ENCODE results near the gene NMNAT2.

The NMNAT2 gene

GRCh38 chr1:183417772-183418491, at the start of gene NMNAT2:
TSS of gene NMNAT2 (minus strand) at chr1:183418380. CDS start at chr1:183418267, 113 bp downstream.
- TF ChIP-seq, protein P1, sequence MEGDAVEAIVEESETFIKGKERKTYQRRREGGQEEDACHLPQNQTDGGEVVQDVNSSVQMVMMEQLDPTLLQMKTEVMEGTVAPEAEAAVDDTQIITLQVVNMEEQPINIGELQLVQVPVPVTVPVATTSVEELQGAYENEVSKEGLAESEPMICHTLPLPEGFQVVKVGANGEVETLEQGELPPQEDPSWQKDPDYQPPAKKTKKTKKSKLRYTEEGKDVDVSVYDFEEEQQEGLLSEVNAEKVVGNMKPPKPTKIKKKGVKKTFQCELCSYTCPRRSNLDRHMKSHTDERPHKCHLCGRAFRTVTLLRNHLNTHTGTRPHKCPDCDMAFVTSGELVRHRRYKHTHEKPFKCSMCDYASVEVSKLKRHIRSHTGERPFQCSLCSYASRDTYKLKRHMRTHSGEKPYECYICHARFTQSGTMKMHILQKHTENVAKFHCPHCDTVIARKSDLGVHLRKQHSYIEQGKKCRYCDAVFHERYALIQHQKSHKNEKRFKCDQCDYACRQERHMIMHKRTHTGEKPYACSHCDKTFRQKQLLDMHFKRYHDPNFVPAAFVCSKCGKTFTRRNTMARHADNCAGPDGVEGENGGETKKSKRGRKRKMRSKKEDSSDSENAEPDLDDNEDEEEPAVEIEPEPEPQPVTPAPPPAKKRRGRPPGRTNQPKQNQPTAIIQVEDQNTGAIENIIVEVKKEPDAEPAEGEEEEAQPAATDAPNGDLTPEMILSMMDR (IDR thresholded peaks at IDR 0.05; ENCODE audit: low read depth, low read length), result no peak
- no peak for DNase-seq (ENCODE audit: extremely low read depth, low read depth)

GRCh38 chr1:183467687-183468086, 49.5 kb upstream of the NMNAT2 start:
- no peak for DNase-seq (ENCODE audit: extremely low read depth, low read depth)
- TF ChIP-seq, protein P1 (IDR thresholded peaks at IDR 0.05; ENCODE audit: low read depth, low read length), result no peak

DNA sequence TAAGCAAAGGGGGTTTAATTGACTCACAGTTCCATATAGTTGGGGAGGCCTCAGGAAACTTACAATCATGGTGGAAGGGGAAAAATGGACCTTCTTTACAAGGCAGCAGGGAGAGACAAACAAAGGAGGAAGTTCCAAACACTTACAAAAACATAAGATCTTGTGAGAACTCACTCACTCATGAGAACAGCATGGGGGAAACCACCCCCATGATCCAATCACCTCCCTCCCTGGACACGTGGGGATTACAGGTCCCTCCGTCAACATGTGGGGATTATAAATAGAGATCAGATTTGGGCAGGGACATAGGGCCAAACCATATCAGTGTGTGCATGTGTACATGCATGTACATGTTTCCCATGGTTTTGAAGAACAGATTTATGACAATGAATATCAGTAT, 48.6 kb upstream of the NMNAT2 start:
- TF ChIP-seq, protein P1 (IDR thresholded peaks at IDR 0.05; ENCODE audit: low read depth, low read length), result no peak

GRCh38 chr1:183463566-183463965, 45.4 kb upstream of the NMNAT2 start:
- TF ChIP-seq, protein P1 (IDR thresholded peaks at IDR 0.05; ENCODE audit: low read depth, low read length), result no peak
- no peak for DNase-seq (ENCODE audit: extremely low read depth, low read depth)

More for the DNA sequence above, 48.6 kb upstream of the NMNAT2 start:
- DNase-seq (ENCODE audit: extremely low read depth, low read depth), result no peak

DNA sequence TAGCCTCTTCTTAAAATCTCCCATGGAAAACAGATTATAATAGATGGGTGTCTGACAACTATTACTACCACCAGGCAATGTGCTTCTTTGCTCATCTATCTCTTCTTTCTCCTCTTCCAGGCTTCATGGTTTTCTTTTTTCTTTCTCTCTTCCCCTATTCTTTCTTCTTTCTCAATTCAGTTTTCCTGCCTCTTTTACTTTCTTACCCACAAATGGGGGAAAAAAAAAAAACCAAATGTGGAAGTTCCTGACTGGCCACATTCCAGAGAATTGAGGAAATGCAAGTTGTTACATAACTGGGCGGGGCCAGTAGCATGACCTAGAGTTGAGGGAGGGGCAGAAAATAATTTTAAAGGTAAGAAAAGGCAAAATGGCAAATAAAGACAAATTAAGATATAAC, 43.2 kb upstream of the NMNAT2 start:
- DNase-seq (ENCODE audit: extremely low read depth, low read depth), result no peak
- TF ChIP-seq, protein P1 (IDR thresholded peaks at IDR 0.05; ENCODE audit: low read depth, low read length), result no peak

- TF ChIP-seq, protein P1 (IDR thresholded peaks at IDR 0.05; ENCODE audit: low read depth, low read length), result no peak
- no peak for DNase-seq (ENCODE audit: extremely low read depth, low read depth)
Measured at GRCh38 chr1:183460596-183460995, 42.4 kb upstream of the NMNAT2 start.

GRCh38 chr1:183457449-183457848, 39.3 kb upstream of the NMNAT2 start:
- DNase-seq (ENCODE audit: extremely low read depth, low read depth), result no peak
- TF ChIP-seq, protein P1 (IDR thresholded peaks at IDR 0.05; ENCODE audit: low read depth, low read length), result no peak

All from AG09319 (cell line).